GM21360 (cell line): Measurements from ENCODE around the gene FBXW9.
"Not testable (repeated sequence)": the region's sequence is repeated elsewhere in the genome, so short reads cannot be mapped to it uniquely, and the experiment has no call there.

Source experiments
- ATAC-seq: cut with Tn5 transposase; IDR thresholded peaks from one replicate; pipeline ENCODE4 v1.9.1; 2021; ENCODE audit warnings: mild to moderate bottlenecking, moderate library complexity; ENCODE audit not compliant: unreplicated experiment

Gene FBXW9

DNA sequence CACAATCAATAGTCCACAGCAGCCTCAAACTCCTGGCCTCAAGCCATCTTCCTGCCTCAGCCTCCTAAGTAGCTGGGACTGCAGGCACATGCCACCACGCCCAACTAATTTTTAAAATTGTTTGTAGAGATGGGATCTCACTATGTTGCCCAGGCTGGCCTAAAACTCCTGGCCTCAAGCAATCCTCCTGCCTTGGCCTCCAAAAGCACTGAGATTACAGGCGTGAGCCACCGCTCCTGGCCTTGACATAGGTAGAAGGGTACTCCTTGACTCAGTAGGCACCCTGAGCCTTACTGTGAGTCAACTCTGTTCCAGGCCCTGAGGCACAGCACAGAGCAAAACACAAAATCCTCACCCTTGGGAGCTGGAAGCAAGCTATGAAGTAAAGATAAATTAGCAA lies 19.5 kb upstream of the FBXW9 start:
- ATAC-seq: no peak

GRCh38 chr19:12715102-12715501 lies 18.7 kb upstream of the FBXW9 start:
- no peak for ATAC-seq

GRCh38 chr19:12713304-12713703 lies 16.9 kb upstream of the FBXW9 start:
- ATAC-seq: not testable (repeated sequence)

- not testable (repeated sequence) for ATAC-seq
Observed at GRCh38 chr19:12712077-12712476, 15.6 kb upstream of the FBXW9 start.

- ATAC-seq: no peak
Observed at GRCh38 chr19:12711187-12711586, 14.8 kb upstream of the FBXW9 start.

DNA sequence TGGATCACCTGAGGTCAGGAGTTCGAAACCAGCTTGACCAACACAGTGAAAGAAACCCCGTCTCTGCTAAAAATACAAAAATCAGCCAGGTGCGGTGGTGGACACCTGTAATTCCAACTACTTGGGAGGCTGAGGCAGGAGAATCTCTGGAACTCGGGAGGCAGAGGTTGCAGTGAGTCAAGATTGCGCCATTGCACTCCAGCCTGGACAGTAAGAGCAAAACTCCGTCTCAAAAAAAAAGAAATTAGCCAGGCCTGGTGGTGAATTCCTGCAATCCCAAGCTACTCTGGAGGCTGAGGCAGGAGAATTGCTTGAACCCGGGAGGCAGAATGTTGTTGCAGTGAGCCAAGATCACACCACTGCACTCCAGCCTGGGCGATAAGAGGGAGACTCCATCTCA lies 12.2 kb upstream of the FBXW9 start:
- ATAC-seq: no peak

GRCh38 chr19:12706332-12706718 lies 9.9 kb upstream of the FBXW9 start:
- ATAC-seq: no peak

GRCh38 chr19:12705654-12706331 lies 9.4 kb upstream of the FBXW9 start:
- no peak for ATAC-seq

GRCh38 chr19:12705169-12705568 lies 8.7 kb upstream of the FBXW9 start:
- no peak for ATAC-seq

DNA sequence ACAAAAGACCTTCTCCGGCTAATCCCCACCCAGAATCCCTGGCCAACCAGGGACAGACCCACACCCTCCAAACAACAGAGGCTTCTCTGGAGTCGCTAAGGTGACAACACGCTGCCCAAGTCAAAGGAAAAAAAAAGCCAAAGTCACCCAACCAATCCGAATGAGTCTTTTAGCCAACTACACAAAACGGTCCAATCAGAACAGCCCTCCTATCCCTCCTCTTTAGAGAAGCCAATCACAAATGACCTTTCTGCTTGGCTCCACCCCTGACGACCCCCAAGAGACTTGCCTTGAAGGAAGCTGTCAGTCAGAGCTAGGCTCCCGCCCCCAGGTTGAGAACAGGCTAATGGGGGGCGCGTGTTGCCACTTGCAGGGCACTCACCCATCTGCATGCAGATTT lies 6.6 kb upstream of the FBXW9 start:
- no peak for ATAC-seq

GRCh38 chr19:12701596-12702282 lies 5.3 kb upstream of the FBXW9 start:
- no peak for ATAC-seq

DNA sequence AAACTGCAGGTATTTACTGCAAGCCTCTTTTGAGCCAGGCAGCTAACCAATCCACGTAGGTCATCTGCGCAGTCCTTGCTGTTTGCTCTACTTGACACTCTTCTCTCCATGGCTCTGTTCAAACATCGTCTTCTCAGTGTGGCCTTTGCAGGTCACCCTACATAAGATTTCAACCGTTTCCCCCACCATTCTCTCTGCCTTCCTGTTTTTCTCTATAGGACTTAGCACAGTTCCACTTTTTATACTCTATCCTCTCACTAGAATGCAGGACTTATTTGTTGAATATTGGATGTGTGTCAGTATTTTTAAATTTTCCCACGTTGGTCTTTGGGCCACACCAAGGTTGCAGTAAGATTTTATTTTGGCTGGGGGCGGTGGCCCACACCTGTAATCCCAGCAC lies 1.7 kb upstream of the FBXW9 start:
- no peak for ATAC-seq

GRCh38 chr19:12697425-12697824 lies 994 bp upstream of the FBXW9 start:
- ATAC-seq: not testable (repeated sequence)

- ATAC-seq: no peak
Observed at GRCh38 chr19:12695997-12696365, 450 bp downstream of the FBXW9 start.

- no peak for ATAC-seq
Observed at GRCh38 chr19:12695514-12695913, 917 bp downstream of the FBXW9 start.

DNA sequence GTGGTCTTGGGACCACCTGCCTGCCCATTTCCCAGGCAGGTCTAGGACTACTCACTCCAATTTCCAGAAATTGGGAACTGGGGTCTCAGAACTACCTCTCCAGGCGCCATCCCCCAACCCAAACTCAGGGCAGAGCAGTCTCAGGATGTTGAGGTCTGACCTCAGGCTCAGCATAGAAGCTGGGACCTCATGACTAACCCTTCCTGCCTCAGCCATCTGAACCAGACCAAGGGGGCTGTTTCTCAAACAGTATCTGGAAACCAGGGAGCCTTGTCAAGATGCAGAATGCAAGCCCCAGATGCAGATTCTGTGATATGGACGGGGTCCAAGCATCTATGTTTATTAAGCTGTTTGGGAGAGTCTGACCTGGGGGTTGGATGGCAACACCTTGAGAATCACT lies 1.3 kb downstream of the FBXW9 start:
- ATAC-seq: no peak

- ATAC-seq: no peak
Observed at GRCh38 chr19:12694641-12695040, 1.8 kb downstream of the FBXW9 start.

- no peak for ATAC-seq
Observed at GRCh38 chr19:12692960-12693359, 3.5 kb downstream of the FBXW9 start.

DNA sequence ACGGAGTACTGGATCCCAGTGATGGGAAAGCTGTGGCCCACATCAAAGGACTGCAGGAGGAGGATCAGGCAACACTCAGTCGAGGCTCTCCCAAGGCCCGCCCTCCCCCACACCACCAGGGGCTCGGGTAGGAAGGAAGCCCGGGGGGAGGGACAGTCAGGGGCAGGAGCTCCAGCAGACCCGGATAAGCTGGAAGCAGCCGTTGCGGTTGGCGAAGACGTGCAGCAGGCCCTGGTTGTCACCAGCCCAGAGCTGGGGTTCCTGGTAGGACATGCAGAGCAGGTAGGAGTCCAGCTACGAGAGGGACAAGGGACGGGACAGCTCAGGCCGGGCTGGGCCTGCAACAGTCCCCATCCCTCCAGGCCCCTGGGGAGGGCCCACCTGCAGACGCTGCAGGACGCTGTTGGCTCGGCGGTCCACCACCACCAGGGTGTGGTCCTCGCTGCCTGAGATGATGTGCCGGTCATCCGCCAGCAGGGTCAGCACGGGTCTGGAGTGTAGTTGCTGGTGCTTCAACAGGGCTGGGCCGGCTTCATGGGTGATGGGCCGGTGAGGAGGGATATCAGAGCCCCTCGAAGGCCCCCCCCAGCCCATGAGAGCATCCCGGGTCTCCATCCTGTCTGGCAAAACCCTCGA lies 6.7 kb downstream of the FBXW9 start:
- no peak for ATAC-seq

- no peak for ATAC-seq
Observed at GRCh38 chr19:12689012-12689411, 7.4 kb downstream of the FBXW9 start.

DNA sequence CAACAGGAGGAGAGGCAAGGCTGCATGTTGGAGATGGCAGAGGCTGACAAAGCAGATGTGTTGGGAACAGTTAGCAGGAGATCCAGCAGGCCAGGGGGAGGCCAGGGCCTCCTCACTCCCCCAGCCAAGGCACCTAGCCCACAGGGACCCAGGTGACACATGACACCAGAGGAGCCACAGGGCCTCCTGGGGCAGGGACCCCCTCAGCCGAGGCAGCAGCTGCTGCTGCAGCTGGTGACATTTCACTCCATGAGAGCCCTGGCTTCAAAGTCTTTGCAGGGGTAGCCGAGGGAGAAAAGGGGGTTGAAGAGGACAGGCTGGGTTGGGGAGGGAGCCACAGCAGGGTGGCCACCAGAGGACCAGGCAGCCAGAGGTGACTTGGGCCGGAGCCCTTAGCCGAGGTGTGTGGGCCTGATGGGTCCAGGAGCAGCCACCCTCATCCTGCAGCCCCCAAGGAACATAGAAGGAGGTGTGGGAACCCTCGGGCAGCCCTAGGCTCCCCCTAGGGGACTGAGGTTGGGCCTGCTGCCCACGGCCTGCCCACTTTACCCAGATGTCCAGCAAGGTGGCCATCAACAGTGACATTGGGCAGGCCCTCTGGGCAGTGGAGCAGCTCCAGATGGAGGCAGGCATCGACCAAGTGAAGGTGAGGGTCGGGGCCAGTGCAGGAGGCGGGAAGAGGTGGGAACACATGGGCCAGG lies 8.8 kb downstream of the FBXW9 start, which contains the start of gene GNG14:
GNG14 (plus strand) TSS at position 503 of the 701 bp plus-strand sequence; CDS start at position 554, 51 bp downstream.
- ATAC-seq: no peak

DNA sequence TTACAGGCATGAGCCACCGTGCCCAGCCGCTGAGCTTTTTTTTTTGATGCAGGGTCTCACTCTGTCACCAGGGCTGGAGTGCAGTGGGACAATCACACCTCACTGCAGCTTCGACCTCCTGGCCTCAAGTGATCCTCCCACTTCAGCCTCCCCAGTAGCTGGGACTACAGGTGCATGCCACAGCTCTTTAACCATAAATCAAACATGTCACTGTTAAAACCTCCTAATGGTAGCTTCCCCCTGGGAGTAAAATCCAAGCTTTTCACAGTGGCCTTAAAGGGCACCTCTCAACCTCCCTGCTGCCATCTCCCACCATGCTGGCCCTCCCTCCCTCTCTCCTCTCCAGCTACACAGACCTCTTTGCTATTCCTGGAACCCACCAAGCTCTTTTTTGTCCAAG lies 10.6 kb downstream of the FBXW9 start:
- ATAC-seq: no peak
